Bronchial epithelial cell (primary cell): ENCODE data around the gene EFCAB6. TPM values are rescaled to one million over a fixed set of nuclear protein-coding genes. Genes with fewer than 3 reads are reported as not detected.
A peak's percentile ranks its signal among the peaks of the same experiment; 100 is the strongest.

ENCODE experiments used
- DNase-seq: peaks from one replicate; pipeline ENCODE4 v3.0.0-alpha.2; 2010; ENCODE audit warnings: low read depth
- FAIRE-seq: peaks from 2 replicates; lab custom pipeline; 2011; peaks lifted over from hg19 to GRCh38; lab: Jason Lieb, UNC
- H3K27me3 ChIP-seq: 2 replicates; pipeline ENCODE4 v1.5.1; 2011; ENCODE audit warnings: low read length; ENCODE audit not compliant: control insufficient read depth, insufficient read depth
- H3K36me3 ChIP-seq: 2 replicates; pipeline ENCODE4 v1.5.1; 2011; ENCODE audit warnings: low read length; ENCODE audit not compliant: control insufficient read depth, insufficient read depth
- H3K4me3 ChIP-seq: 2 replicates; pipeline ENCODE4 v1.5.1; 2011; ENCODE audit warnings: mild to moderate bottlenecking, low read depth, low read length, control low read depth
- CTCF ChIP-seq: IDR thresholded peaks from 2 replicates; pipeline ENCODE4 v1.5.1; 2011; ENCODE audit warnings: mild to moderate bottlenecking, moderate library complexity, low read length, control low read depth, inconsistent platforms; ENCODE audit not compliant: insufficient read depth, severe bottlenecking
- total RNA-seq: library from RNA; depleted of rRNA; stranded (reverse); fragments of >200 nt; gene quantifications from 2 replicates; pipeline ENCODE4 v1.2.1, GENCODE V29; 2014

Gene EFCAB6
- total RNA-seq, 1 donor from 2014 or later: 0.26 TPM

- DNase-seq (peak; percentile 44), FAIRE-seq (peak; percentile 58)
- Histone ChIP-seq H3K27me3 (no peaks in the 10 kb centered on the region), H3K36me3 (no peaks in the 10 kb centered on the region), H3K4me3 (no peak overlapping the region)
- TF ChIP-seq CTCF: no peak
Observed at GRCh38 chr22:43529934-43530333, 282.2 kb downstream of the EFCAB6 start.

GRCh38 chr22:43529461-43529860, 282.6 kb downstream of the EFCAB6 start:
- Histone ChIP-seq H3K27me3 (no peaks in the 10 kb centered on the region), H3K4me3 (no peak overlapping the region), H3K36me3 (no peaks in the 10 kb centered on the region)
- no peak for DNase-seq
- no peak for TF ChIP-seq CTCF
- no peak for FAIRE-seq

GRCh38 chr22:43528601-43529360, 283.3 kb downstream of the EFCAB6 start:
- no peak for DNase-seq
- Histone ChIP-seq H3K36me3 (no peaks in the 10 kb centered on the region), H3K4me3 (no peak overlapping the region), H3K27me3 (no peaks in the 10 kb centered on the region)
- TF ChIP-seq CTCF: no peak
- no peak for FAIRE-seq

- DNase-seq: no peak
- TF ChIP-seq CTCF: no peak
- Histone ChIP-seq H3K4me3 (no peak overlapping the region), H3K27me3 (no peaks in the 10 kb centered on the region), H3K36me3 (no peaks in the 10 kb centered on the region)
- no peak for FAIRE-seq
Observed at GRCh38 chr22:43526946-43527345, 285.2 kb downstream of the EFCAB6 start.

GRCh38 chr22:43526117-43526655, 285.9 kb downstream of the EFCAB6 start:
- no peak overlapping the region for H3K4me3 ChIP-seq
- FAIRE-seq (no peak), DNase-seq (no peak)
- no peak for TF ChIP-seq CTCF
- no peaks in the 10 kb centered on the region for H3K27me3 ChIP-seq
- H3K36me3 ChIP-seq: no peaks in the 10 kb centered on the region
